Tracheal epithelial cell (primary cell): Measurements from ENCODE around the gene CUL7. TPM values are rescaled to one million over a fixed set of nuclear protein-coding genes. Genes with fewer than 3 reads are reported as not detected.

ENCODE experiments used
- total RNA-seq: library from RNA; depleted of rRNA; stranded (reverse); fragments of >200 nt; gene quantifications from 2 replicates; pipeline ENCODE4 v1.2.1, GENCODE V29; 2014

CUL7 gene
- 19.2 and 23.6 TPM in 2 replicates for total RNA-seq

GRCh38 chr6:43053545-43054205, at the start of gene CUL7:
Gene CUL7, minus strand, starts transcription at chr6:43053851. Its CDS starts 1,063 bp downstream, at chr6:43052788.

DNA sequence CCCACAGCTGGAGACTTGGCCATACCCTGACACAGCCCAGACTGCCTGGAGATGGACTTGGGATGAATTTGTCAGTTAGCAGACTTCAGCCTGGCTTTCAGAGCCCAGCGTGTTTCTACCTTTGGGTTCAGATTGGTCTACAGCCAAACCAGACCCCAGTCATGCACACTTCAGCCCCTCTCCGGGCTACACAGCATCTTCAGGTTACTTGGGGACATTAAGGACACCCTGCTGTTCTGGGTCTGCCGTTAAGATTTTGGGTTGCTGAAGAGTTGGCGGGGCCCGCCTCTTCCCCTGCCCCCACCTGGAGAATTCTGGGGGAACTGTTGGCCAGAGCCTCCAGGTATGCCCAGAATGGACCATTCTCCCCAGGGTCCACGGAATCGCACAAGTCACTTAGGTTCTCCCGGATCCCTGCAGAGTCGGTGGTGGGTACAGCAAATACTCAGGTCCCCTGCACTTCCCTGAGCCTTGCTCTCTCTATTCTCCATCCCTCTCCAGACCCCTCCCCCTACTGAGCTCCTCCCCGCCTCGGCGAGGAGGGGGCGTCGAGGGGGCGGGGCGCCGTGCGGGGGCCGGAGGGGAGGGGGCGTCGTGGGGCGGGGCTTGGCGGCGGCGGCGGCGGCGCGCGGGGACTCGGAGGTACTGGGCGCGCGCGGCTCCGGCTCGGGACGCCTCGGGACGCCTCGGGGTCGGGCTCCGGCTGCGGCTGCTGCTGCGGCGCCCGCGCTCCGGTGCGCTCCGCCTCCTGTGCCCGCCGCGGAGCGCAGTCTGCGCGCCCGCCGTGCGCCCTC, 22.2 kb upstream of the CUL7 start, which contains the start of gene PTK7:
Gene PTK7 (plus strand): TSS at position 645 of the 794 bp plus-strand sequence. CDS start 175 bp downstream, outside the sequence.

GRCh38 chr6:43059168-43060033, 5.8 kb upstream of the CUL7 start, which contains the start of the genes KLC4 and MRPL2:
Gene KLC4, plus strand, starts transcription at chr6:43059631. Its CDS starts 1,705 bp downstream, at chr6:43061336.
Gene MRPL2, minus strand, starts transcription at chr6:43059434. Its CDS starts 53 bp downstream, at chr6:43059381.

GRCh38 chr6:43021270-43022047, 32.2 kb downstream of the CUL7 start, which contains the start of gene RRP36:
Gene RRP36, plus strand, starts transcription at chr6:43021623. Its CDS starts 32 bp downstream, at chr6:43021655.

GRCh38 chr6:43013843-43014433, 39.7 kb downstream of the CUL7 start, which contains the start of the genes KLHDC3 and MEA1:
Gene KLHDC3, plus strand, starts transcription at chr6:43014249. Its CDS starts 2,944 bp downstream, at chr6:43017193.
Gene MEA1, minus strand, starts transcription at chr6:43013946. Its CDS starts 133 bp downstream, at chr6:43013813.

Other genes with a start within 250 kb of the CUL7 start
- 168 and 177 TPM in 2 replicates for gene RPL7L1, start 174.2 kb downstream of the CUL7 start, total RNA-seq
- gene PTCRA, start 137.8 kb downstream of the CUL7 start, total RNA-seq, result not detected in 2 replicates
- 16.2 and 28.2 TPM in 2 replicates for gene CNPY3, start 124.4 kb downstream of the CUL7 start, total RNA-seq
- gene GNMT, start 93.1 kb downstream of the CUL7 start, total RNA-seq, result not detected in 2 replicates
- gene PEX6, start 74.7 kb downstream of the CUL7 start, total RNA-seq, result 51.1 and 68.4 TPM in 2 replicates
- gene PPP2R5D, start 69.3 kb downstream of the CUL7 start, total RNA-seq, result 23.7 and 30.6 TPM in 2 replicates
- gene MEA1, start 39.9 kb downstream of the CUL7 start, total RNA-seq, result 47.1 and 65.3 TPM in 2 replicates
- gene KLHDC3, start 39.6 kb downstream of the CUL7 start, total RNA-seq, result 66.0 and 67.8 TPM in 2 replicates
- gene RRP36, start 32.2 kb downstream of the CUL7 start, total RNA-seq, result 86.3 and 110 TPM in 2 replicates
- gene MRPL2, start 5.6 kb upstream of the CUL7 start, total RNA-seq, result 13.5 and 19.6 TPM in 2 replicates
- gene KLC4, start 5.8 kb upstream of the CUL7 start, total RNA-seq, result 10.6 and 11.7 TPM in 2 replicates
- gene PTK7, start 22.5 kb upstream of the CUL7 start, total RNA-seq, result 63.7 and 121 TPM in 2 replicates
- gene SRF, start 117.4 kb upstream of the CUL7 start, total RNA-seq, result 12.4 and 13.7 TPM in 2 replicates
- 29.9 and 38.6 TPM in 2 replicates for gene CUL9, start 128.3 kb upstream of the CUL7 start, total RNA-seq
- gene DNPH1, start 175.6 kb upstream of the CUL7 start, total RNA-seq, result 43.7 and 64.1 TPM in 2 replicates
- not detected in 2 replicates for gene TTBK1, start 189.6 kb upstream of the CUL7 start, total RNA-seq
- gene SLC22A7, start 244.4 kb upstream of the CUL7 start, total RNA-seq, result not detected in 2 replicates